ENCODE results near the gene BPIFB6.

The BPIFB6 gene

GRCh38 chr20:33093582-33093981, 62.1 kb downstream of the BPIFB6 start:
- H3K36me3 Mint-ChIP-seq (ENCODE audit: low read depth) = no peaks in the 10 kb centered on the region
- TF ChIP-seq, protein P1, sequence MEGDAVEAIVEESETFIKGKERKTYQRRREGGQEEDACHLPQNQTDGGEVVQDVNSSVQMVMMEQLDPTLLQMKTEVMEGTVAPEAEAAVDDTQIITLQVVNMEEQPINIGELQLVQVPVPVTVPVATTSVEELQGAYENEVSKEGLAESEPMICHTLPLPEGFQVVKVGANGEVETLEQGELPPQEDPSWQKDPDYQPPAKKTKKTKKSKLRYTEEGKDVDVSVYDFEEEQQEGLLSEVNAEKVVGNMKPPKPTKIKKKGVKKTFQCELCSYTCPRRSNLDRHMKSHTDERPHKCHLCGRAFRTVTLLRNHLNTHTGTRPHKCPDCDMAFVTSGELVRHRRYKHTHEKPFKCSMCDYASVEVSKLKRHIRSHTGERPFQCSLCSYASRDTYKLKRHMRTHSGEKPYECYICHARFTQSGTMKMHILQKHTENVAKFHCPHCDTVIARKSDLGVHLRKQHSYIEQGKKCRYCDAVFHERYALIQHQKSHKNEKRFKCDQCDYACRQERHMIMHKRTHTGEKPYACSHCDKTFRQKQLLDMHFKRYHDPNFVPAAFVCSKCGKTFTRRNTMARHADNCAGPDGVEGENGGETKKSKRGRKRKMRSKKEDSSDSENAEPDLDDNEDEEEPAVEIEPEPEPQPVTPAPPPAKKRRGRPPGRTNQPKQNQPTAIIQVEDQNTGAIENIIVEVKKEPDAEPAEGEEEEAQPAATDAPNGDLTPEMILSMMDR (IDR thresholded peaks at IDR 0.05; ENCODE audit: unreplicated experiment in 3 of 3) = no peak
- no peak overlapping the region for H3K4me3 Mint-ChIP-seq
- H3K4me1 Mint-ChIP-seq = no peaks in the 10 kb centered on the region
- H3K27me3 Mint-ChIP-seq (ENCODE audit: low read depth) = peaks cover 19% of the 10 kb centered on the region
- H3K9me3 Mint-ChIP-seq = no peaks in the 10 kb centered on the region
- H3K27ac Mint-ChIP-seq = no peak overlapping the region
